HL-60/S4 treated with phorbol 12-myristate 13-acetate at 8.2 ng/mL for 4 days and 3 days (cell line): ENCODE data around the gene TEX101.
"Not testable (repeated sequence)": the region's sequence is repeated elsewhere in the genome, so short reads cannot be mapped to it uniquely, and the experiment has no call there.

Experiments
- in situ Hi-C: fragments of 300-500 bp; cut with MboI; formaldehyde crosslinking; loops from 2 replicates; pipeline ENCODE4 v1.15.0; 2022; ENCODE audit warnings: low sequenced_read_pairs

The TEX101 gene

DNA sequence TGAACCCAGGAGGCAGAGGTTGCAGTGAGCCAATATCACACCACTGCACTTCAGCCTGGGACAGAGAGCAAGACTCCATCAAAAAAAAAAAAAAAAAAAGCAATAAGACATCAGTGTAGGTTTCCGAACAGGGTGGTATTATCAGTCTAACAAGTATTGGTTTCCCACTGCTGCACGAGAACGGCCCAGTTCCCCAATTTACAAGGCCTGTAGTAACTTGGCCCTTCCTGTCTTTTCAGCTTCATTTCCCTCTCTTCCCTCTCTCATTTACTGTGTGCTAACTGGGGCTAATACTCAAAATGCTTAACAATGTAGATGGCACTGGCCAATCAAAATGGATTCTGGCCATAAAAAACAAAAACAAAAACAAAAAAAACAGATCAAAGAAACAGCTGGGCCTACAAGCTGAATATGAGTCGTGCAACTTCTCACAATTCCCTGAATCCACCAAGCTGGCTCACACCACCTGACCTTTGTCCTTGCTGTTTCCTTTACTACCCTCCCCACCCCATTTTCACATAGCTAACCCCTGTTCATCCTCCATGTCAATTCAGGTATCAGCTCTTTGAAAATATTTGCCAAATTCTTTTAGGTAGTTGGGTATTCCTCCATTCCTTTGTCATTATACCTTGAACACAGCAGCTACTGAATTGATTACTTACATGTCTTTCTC lies 2.4 kb downstream of the TEX101 start:
- in situ Hi-C loops: no loop called here

- in situ Hi-C loops: no loop called here
These were observed 6.3 kb downstream of the TEX101 start for GRCh38 chr19:43420954-43421353.

DNA sequence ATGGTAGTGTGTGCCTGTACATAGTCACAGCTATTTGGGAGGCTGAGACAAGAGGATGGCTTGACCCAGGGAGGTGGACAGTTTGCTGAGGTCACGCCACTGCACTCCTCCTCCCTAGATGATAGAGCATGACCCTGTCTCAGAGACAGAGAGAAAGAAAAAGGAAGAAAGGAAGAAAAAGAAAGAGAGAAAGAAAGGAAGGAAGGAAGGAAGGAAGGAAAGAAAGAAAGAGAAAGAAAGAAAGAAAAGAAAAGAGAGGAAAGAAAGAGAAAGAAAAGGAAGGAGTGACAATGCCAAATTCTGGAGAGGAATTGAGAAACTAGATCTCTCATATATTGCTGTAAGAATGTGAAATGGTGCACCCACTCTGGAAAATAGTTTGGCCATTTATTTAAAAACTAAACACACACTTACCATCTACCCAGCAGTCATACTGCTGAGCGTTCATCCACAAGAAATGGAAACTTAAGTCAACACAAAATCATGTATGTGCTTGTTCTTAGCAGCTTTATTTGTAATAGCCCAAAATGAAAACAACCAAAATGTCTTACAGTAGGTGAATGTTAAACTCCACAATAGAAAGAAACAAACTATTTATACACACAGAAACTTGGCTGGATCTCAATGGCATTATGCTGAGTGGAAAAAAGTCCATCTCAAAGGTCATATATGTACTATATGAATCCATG lies 7.5 kb downstream of the TEX101 start:
- in situ Hi-C loops: no loop called here

DNA sequence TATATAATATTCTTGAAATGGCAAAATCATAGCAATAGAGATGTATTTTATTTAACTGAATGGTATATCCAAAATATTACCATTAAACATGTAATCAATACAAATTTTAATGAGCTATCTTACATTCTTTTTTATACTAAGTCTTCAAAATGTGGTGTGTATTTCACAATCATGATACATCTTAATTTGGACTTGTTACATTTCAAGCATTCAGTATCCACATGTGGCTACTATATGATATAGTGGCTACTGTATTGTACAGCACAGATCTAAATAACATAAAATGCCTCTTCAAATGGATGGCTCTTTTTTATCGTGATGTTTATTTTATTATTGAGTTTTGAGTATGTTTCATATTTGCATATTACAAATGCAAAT lies 8.0 kb downstream of the TEX101 start:
- in situ Hi-C loops: no loop called here

GRCh38 chr19:43423779-43424178 lies 9.1 kb downstream of the TEX101 start:
- in situ Hi-C loops: no loop called here

- in situ Hi-C loops: no loop called here
These were observed 11.1 kb downstream of the TEX101 start for GRCh38 chr19:43425567-43426392.

DNA sequence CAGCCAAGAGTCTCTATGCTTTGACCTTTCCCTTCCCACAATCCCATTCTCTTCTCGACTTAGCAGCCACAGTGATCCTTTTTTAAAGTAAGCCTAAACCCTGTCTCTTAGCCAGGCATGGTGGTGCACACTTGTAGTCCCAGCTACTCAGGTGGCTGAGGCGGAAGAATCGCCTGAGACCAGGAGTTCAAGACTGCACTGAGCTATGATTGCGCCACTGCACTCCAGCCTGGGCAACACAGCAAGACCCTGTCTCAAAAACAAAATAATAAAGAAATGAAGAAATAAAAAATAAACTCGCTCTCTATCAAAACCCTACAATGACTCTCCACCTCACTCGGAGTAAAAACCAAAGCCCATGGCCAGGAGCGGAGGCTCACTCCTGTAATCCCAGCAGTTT lies 14.7 kb downstream of the TEX101 start:
- in situ Hi-C loops: no loop called here

DNA sequence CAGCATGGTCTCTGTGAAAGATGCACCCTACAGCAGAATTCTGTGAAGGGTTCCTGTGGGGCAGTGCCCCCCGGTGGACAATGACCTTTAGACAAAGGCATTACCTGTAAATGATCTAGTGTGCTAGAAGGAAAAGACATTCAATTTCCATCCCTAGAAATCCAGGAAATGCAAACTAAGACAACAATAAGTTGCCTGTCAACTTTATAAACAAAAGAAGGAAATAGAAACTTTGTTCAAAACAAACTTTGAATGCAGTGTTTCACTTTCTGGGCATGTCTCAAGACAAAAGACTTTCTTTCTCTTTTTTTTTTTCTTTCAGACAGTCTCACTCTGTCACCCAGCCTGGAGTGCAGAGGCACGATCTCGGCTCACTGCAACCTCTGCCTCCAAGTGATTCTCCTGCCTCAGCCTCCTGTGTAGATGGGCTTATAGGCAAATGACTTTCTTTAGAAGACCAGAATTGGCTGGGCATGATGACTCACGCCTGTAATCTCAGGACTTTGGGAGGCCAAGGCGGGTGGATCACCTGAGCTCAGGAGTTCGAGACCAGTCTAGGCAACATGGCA lies 15.5 kb downstream of the TEX101 start:
- in situ Hi-C loops: no loop called here

- in situ Hi-C loops: no loop called here
These were observed 16.3 kb downstream of the TEX101 start for GRCh38 chr19:43430976-43431375.

DNA sequence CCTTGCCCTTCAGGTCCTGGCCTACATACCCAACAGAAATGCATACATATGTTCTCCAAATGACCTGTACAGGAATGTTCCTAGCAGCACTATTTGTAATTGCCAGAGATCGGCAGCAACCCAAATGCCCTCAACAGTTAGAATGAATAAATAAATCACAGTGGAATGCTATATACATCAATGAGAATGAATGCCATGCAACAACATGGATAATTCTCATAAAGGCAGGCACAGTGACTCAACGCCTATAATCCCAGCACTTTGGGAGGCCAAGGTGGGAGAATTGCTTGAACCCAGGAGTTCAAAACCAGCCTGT lies 18.6 kb downstream of the TEX101 start:
- in situ Hi-C loops: no loop called here

- in situ Hi-C loops: no loop called here
These were observed 19.0 kb downstream of the TEX101 start for GRCh38 chr19:43433689-43434088.

GRCh38 chr19:43435775-43436174 lies 21.1 kb downstream of the TEX101 start:
- in situ Hi-C loops: no loop called here

- in situ Hi-C loops: not testable (repeated sequence)
These were observed 22.6 kb downstream of the TEX101 start for GRCh38 chr19:43437284-43437683.

DNA sequence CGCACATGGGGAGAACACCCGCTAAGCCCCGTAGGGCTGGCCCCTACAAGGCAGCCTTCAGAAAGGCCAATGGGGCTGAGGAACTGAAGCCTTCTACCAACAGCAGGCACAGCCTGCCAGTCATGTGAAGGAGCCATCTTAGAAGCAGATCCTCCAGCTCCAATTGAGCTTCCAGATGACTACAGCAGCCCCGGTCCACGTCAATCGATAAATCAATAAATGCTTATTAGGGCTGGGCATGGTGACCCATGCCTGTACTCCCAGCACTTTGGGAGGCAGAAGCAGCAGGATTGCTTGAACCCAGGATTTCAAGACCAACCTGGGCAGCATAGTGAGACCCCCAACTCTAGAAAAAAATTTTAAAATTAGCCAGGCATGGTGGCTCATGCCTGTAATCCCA lies 23.0 kb downstream of the TEX101 start:
- in situ Hi-C loops: no loop called here

DNA sequence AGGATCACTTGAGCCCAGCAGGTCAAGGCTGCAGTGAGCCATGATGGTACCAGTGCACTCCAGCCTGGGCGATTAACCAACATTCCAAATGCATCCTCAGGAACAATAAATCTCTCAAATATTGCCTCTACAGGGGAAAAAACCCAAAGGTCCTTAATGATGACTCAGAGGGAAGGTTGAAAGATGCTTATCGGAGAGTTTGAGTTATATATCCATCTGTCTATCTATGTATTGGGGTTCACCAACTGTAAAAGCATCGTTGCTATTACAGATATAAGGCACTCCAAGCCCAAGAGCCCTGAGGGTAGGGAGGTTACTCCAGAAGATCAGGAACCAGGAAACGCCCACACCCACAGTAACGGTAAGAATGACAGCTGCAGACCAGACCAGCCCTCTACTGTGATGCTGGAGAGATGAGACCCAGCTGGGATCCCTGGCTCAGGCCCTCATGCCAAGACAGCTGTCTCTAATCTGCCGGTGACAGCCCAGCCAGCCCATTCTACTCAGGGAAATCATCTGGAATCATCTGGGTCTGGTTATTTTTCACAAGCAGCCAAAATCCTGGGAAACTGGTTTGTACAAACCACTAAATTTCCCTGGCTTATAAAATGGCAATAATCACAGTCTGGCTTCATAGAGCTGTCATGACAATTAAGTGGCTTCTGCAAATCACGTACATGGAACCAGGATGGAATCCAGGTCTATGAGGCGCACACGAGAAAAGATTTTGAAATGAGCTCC lies 23.8 kb downstream of the TEX101 start:
- in situ Hi-C loops: no loop called here

DNA sequence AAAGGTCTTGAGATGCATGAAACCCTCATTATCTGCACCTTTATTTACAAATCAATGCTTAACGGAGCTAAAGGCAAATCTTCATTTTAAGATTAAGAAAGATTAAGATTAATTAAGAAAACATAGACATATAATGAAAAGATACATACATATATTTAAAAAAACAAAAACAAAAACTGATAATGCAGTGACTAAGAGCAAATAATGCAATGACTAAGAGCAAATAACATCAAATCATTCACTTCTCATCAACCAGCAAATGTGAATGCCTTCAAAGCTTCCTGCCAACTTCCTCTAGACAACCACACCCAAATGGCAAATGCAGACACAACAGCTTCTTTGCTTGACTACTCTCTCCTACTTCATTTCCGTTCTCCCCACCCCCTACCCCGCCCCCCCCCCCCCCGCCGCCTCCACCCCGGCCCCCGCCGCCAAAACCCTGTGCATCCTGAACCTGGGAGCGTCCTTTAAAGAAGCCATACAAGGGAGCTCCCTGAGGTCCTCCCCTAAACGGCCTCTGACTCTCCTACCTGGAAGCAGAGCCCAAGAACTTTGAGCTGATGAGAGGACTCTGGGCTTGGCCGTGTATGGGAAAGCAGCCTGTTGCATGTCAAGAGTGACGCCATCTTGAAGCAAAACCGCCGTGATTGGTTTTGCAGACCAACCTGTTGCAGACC lies 24.5 kb downstream of the TEX101 start:
- in situ Hi-C loops: no loop called here

GRCh38 chr19:43439709-43440063 lies 25.0 kb downstream of the TEX101 start:
- in situ Hi-C loops: no loop called here

DNA sequence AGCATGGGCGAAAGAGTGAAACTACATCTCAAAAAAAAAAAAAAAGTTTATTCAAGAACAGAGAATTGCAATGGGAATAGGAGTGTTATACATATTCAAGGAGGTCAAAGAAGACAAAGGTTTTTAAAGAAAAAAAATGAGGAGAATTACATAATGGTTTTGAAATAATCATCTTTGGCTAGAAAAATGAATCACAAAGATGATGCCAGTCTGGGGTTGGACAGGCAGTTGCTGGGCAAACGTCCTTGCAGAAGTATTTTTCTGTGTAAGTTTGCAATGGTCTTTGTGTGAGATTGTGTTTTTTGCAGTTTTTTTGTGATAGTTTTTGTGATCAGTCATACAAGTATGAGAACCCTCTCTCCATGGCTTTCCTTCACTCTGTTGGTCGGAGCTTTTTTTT lies 27.0 kb downstream of the TEX101 start:
- in situ Hi-C loops: no loop called here

DNA sequence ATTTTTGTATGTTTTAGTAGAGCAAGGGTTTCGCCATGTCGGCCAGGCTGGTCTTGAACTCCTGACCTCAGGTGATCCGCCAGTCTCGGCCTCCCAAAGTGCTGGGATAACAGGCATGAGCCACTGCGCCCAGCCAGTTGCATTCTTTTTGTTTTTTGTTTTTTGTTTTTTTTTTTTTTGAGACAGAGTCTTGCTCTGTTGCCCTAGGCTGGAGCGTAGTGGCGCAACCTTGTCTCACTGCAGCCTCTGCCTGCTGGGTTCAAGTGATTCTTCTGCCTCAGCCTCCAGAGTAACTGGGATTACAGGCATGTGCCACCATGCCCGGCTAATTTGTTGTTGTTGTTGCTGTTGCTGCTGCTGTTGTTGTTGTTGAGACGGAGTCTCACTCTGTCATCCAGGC lies 29.4 kb downstream of the TEX101 start:
- in situ Hi-C loops: not testable (repeated sequence)

DNA sequence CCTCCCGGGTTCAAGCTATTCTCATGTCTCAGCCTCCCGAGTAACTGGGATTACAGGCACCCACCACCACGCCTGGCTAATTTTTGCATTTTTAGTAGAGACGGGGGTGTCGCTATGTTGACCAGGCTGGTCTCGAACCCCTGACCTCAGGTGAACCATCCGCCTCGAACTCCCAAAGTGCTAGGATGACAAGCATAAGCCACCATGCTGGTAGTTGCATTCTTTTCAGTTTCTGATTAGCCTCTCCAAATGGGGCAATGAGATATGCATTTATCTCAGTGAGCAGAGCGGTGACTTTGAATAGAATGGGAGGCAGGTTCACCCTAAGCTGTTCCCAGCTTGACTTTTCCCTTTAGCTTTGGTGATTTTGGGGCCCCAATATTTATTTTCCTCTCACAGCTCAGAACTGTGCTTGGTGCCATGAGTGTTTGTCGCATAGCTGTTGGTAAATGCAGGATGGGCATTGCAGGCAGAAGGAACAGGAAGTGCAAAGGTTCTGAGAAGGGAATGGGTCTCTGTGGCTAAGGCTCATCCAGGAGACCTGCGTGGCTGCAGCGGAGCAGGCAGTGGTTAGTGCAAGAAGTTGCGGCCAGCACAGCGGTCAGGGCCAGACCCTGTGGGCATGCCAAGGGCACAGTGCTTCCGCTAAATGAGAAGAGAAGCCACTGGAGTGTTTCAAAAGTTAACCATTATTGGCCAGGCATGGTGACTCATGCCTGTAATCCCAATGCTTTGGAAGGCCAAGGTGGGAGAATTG lies 30.0 kb downstream of the TEX101 start:
- in situ Hi-C loops: loop anchor here (5.0 kb wide), 1 partner anchor 78 kb away; no protein-coding TSS in a partner anchor
